ENCODE data around the gene SCUBE1.

- no peak for TF ChIP-seq CEBPB (IDR thresholded peaks at IDR 0.05; ENCODE audit: low read depth, low read length)
- no peak for TF ChIP-seq CTCF (conservative IDR thresholded peaks at IDR 0.05; ENCODE audit: low read depth, low read length)
- TF ChIP-seq POLR2A (IDR thresholded peaks at IDR 0.05; ENCODE audit: low read depth, low read length) = no peak
These were observed 42.1 kb downstream of the SCUBE1 start for GRCh38 chr22:43300891-43301676.

Data from IMR-90 (cell line).